Measurements from ENCODE around the gene COBL. TPM values are rescaled to one million over a fixed set of nuclear protein-coding genes. Genes with fewer than 3 reads are reported as not detected.

Gene COBL
- 117 TPM for polyA plus RNA-seq (ENCODE audit: insufficient read length)

- no peak for DNase-seq (ENCODE audit: low read depth)
Observed at GRCh38 chr7:51316666-51317581, at the start of gene COBL. COBL (minus strand) TSS chr7:51316809; CDS start chr7:51316633, 176 bp downstream.

GRCh38 chr7:51366172-51366728, 49.6 kb upstream of the COBL start:
- no peak for DNase-seq (ENCODE audit: low read depth)

- DNase-seq (ENCODE audit: low read depth), result no peak
Observed at GRCh38 chr7:51357821-51358220, 41.2 kb upstream of the COBL start.

GRCh38 chr7:51356849-51357516, 40.4 kb upstream of the COBL start:
- DNase-seq (ENCODE audit: low read depth), result no peak

- DNase-seq (ENCODE audit: low read depth), result no peak
Observed at GRCh38 chr7:51354897-51355296, 38.3 kb upstream of the COBL start.

- no peak for DNase-seq (ENCODE audit: low read depth)
Observed at GRCh38 chr7:51354434-51354833, 37.8 kb upstream of the COBL start.

- DNase-seq (ENCODE audit: low read depth), result peak; percentile 45
Observed at GRCh38 chr7:51352174-51353100, 35.8 kb upstream of the COBL start.

GRCh38 chr7:51351661-51352060, 35.1 kb upstream of the COBL start:
- DNase-seq (ENCODE audit: low read depth), result no peak

GRCh38 chr7:51350546-51350896, 33.9 kb upstream of the COBL start:
- DNase-seq (ENCODE audit: low read depth), result no peak

- peak; percentile 16 for DNase-seq (ENCODE audit: low read depth)
Observed at GRCh38 chr7:51349820-51350545, 33.4 kb upstream of the COBL start.

- no peak for DNase-seq (ENCODE audit: low read depth)
Observed at GRCh38 chr7:51346126-51346525, 29.5 kb upstream of the COBL start.

- no peak for DNase-seq (ENCODE audit: low read depth)
Observed at GRCh38 chr7:51344406-51345138, 28.0 kb upstream of the COBL start.

- no peak for DNase-seq (ENCODE audit: low read depth)
Observed at GRCh38 chr7:51340936-51341335, 24.3 kb upstream of the COBL start.

- DNase-seq (ENCODE audit: low read depth), result no peak
Observed at GRCh38 chr7:51340029-51340838, 23.6 kb upstream of the COBL start.

GRCh38 chr7:51335057-51335456, 18.4 kb upstream of the COBL start:
- no peak for DNase-seq (ENCODE audit: low read depth)

GRCh38 chr7:51329696-51330263, 13.2 kb upstream of the COBL start:
- DNase-seq (ENCODE audit: low read depth), result no peak

- no peak for DNase-seq (ENCODE audit: low read depth)
Observed at GRCh38 chr7:51328351-51328801, 11.8 kb upstream of the COBL start.

- DNase-seq (ENCODE audit: low read depth), result no peak
Observed at GRCh38 chr7:51327287-51327717, 10.7 kb upstream of the COBL start.

Data from forelimb muscle (tissue), 1 donor.